Activated CD8-positive, alpha-beta T cell treated with anti-CD3 and anti-CD28 coated beads for 36 hours (primary cell): ENCODE data around the gene CRK. TPM values are rescaled to one million over a fixed set of nuclear protein-coding genes. Genes with fewer than 3 reads are reported as not detected.

ENCODE experiments used
- ATAC-seq: fragments of 200-7000 bp; cut with Tn5 transposase; one replicate; pipeline ENCODE4 v1.10.0; 2021; ENCODE audit warnings: mild to moderate bottlenecking, moderate library complexity
- CTCF ChIA-PET: fragments of 350-600 bp; sonication (Branson Sonifier 250); formaldehyde crosslinking; loops from one replicate; lab custom pipeline; 2021; ENCODE audit warnings: antibody characterized with exemption; lab: Charles Lee
- POLR2A ChIA-PET: fragments of 350-600 bp; sonication (Branson Sonifier 250); formaldehyde crosslinking; loops from one replicate; lab custom pipeline; 2021; ENCODE audit warnings: antibody characterized with exemption; lab: Charles Lee
- DNase-seq: peaks from one replicate; pipeline ENCODE4 v3.0.0-alpha.2; 2020
- H3K27ac Mint-ChIP-seq: one replicate; pipeline ENCODE4 v1.8.0; 2021; ENCODE audit warnings: mild to moderate bottlenecking, mixed read lengths
- H3K27me3 Mint-ChIP-seq: one replicate; pipeline ENCODE4 v1.8.0; 2021; ENCODE audit warnings: mixed read lengths
- H3K36me3 Mint-ChIP-seq: one replicate; pipeline ENCODE4 v1.8.0; 2021; ENCODE audit warnings: low read depth, mixed read lengths
- H3K4me1 Mint-ChIP-seq: one replicate; pipeline ENCODE4 v1.8.0; 2021; ENCODE audit warnings: low read depth, mixed read lengths
- H3K4me3 Mint-ChIP-seq: one replicate; pipeline ENCODE4 v1.8.0; 2021; ENCODE audit warnings: mild to moderate bottlenecking, moderate library complexity, mixed read lengths
- H3K9me3 Mint-ChIP-seq: one replicate; pipeline ENCODE4 v1.8.0; 2021; ENCODE audit warnings: mixed read lengths
- CTCF ChIP-seq: fragments of 200-600 bp; IDR thresholded peaks from one replicate; pipeline ENCODE4 v1.8.0; 2022; ENCODE audit warnings: antibody characterized with exemption, mild to moderate bottlenecking
- intact Hi-C: fragments of 100-400 bp; cut with micrococcal nuclease; formaldehyde crosslinking; loops from one replicate; pipeline ENCODE4 v1.10.0; 2022
- total RNA-seq, 2 experiments: library from RNA; stranded (reverse); gene quantifications; one replicate each; pipeline ENCODE4 v1.2.3, GENCODE V29; 2021

Gene CRK
- total RNA-seq, 2 experiments from 2014 or later: 12.1 to 12.9 TPM

- H3K9me3 Mint-ChIP-seq: no peaks in the 10 kb centered on the region
- no peak overlapping the region for H3K4me3 Mint-ChIP-seq
- H3K36me3 Mint-ChIP-seq: peaks cover 31% of the 10 kb centered on the region
- no peak for ATAC-seq
- ChIA-PET CTCF (interaction anchor here (0.9 to 1.9 kb wide), 6 partner anchors 10 to 257 kb away, joined by 3 to 6 read pairs (median 3); no protein-coding TSS in a partner anchor), POLR2A (interaction anchor here (1.0 to 2.7 kb wide), 5 partner anchors 10 to 28 kb away, joined by 5 to 9 read pairs (median 6); partner anchors contain the start of gene YWHAE)
- DNase-seq: no peak
- peak overlapping the region; percentile 55 for H3K27ac Mint-ChIP-seq
- intact Hi-C loops: no loop called here
- no peak for TF ChIP-seq CTCF
- peaks cover 63% of the 10 kb centered on the region for H3K4me1 Mint-ChIP-seq
- no peaks in the 10 kb centered on the region for H3K27me3 Mint-ChIP-seq
Measured at GRCh38 chr17:1372618-1373017, 83.4 kb downstream of the CRK start.

- H3K27ac Mint-ChIP-seq: peak overlapping the region; percentile 55
- DNase-seq: no peak
- POLR2A ChIA-PET: interaction anchor here (1.0 to 2.7 kb wide), 7 partner anchors 10 to 144 kb away, joined by 3 to 9 read pairs (median 5); partner anchors contain the start of genes INPP5K and YWHAE
Measured at GRCh38 chr17:1371893-1372590, 84.0 kb downstream of the CRK start.

More at GRCh38 chr17:1371893-1372590, 84.0 kb downstream of the CRK start:
- CTCF ChIA-PET: interaction anchor here (0.8 to 1.9 kb wide), 8 partner anchors 10 to 258 kb away, joined by 3 to 6 read pairs (median 3); partner anchors contain the start of gene INPP5K
- Mint-ChIP-seq H3K4me1 (peaks cover 63% of the 10 kb centered on the region), H3K27me3 (no peaks in the 10 kb centered on the region), H3K4me3 (no peak overlapping the region), H3K36me3 (peaks cover 28% of the 10 kb centered on the region), H3K9me3 (no peaks in the 10 kb centered on the region)
- no peak for ATAC-seq
- intact Hi-C loops: no loop called here
- TF ChIP-seq CTCF: no peak

Other genes with a start within 250 kb of the CRK start
- gene BHLHA9, start 185.8 kb downstream of the CRK start, total RNA-seq: not detected
- gene TRARG1, start 176.6 kb downstream of the CRK start, total RNA-seq: not detected
- gene YWHAE, start 56.0 kb downstream of the CRK start, total RNA-seq: 100 to 1,000 TPM; 425 to 440 TPM
- gene MYO1C, start 36.5 kb upstream of the CRK start, total RNA-seq: 10 to 100 TPM; 12.6 to 16.8 TPM
- gene INPP5K, start 60.4 kb upstream of the CRK start, total RNA-seq: 10 to 100 TPM; 16.5 to 16.7 TPM
- gene PITPNA, start 106.6 kb upstream of the CRK start, total RNA-seq: 10 to 100 TPM; 31.7 to 34.4 TPM
- gene SLC43A2, start 172.6 kb upstream of the CRK start, total RNA-seq: 1 to 10 TPM; 5.6 to 5.7 TPM
- gene SCARF1, start 189.5 kb upstream of the CRK start, total RNA-seq: 1 to 10 TPM; 3.2 to 4.1 TPM
- 1 to 10 TPM; 5.3 to 6.1 TPM for gene RILP, start 193.6 kb upstream of the CRK start, total RNA-seq
- gene PRPF8, start 228.6 kb upstream of the CRK start, total RNA-seq: 100 to 1,000 TPM; 370 to 428 TPM